Calu3 (cell line): ENCODE results near the gene KCNK4. TPM values are rescaled to one million over a fixed set of nuclear protein-coding genes. Genes with fewer than 3 reads are reported as not detected.

ENCODE experiments used
- BruUV-seq: library from RNA; stranded (reverse); fragments of 400-500 nt; replicated peaks from 2 replicates; lab custom pipeline; 2021; lab: Mats Ljungman, UMichigan
- CTCF ChIA-PET: fragments of 300-600 bp; sonication (Branson Sonifier 250); formaldehyde crosslinking; loops from one replicate; lab custom pipeline; 2022; ENCODE audit warnings: antibody characterized with exemption; lab: Charles Lee
- DNase-seq: peaks from one replicate; pipeline ENCODE4 v3.0.0; 2022
- H3K27ac Mint-ChIP-seq: one replicate; pipeline ENCODE4 v1.8.0; 2022; ENCODE audit warnings: mixed read lengths; ENCODE audit not compliant: unreplicated experiment
- H3K27me3 Mint-ChIP-seq: one replicate; pipeline ENCODE4 v1.8.0; 2022; ENCODE audit warnings: mixed read lengths; ENCODE audit not compliant: unreplicated experiment
- H3K36me3 Mint-ChIP-seq: one replicate; pipeline ENCODE4 v1.8.0; 2022; ENCODE audit warnings: mild to moderate bottlenecking, moderate library complexity, mixed read lengths; ENCODE audit not compliant: insufficient read depth, unreplicated experiment
- H3K4me1 Mint-ChIP-seq: one replicate; pipeline ENCODE4 v1.8.0; 2022; ENCODE audit warnings: mild to moderate bottlenecking, low read depth, mixed read lengths; ENCODE audit not compliant: unreplicated experiment
- H3K4me3 Mint-ChIP-seq: one replicate; pipeline ENCODE4 v1.8.0; 2022; ENCODE audit warnings: mild to moderate bottlenecking, low read depth, moderate library complexity, mixed read lengths; ENCODE audit not compliant: unreplicated experiment
- H3K9me3 Mint-ChIP-seq: one replicate; pipeline ENCODE4 v1.8.0; 2022; ENCODE audit warnings: low read depth, mixed read lengths; ENCODE audit not compliant: unreplicated experiment
- CTCF ChIP-seq: fragments of 200-600 bp; IDR thresholded peaks from one replicate; pipeline ENCODE4 v1.8.0; 2022; ENCODE audit warnings: antibody characterized with exemption; ENCODE audit not compliant: unreplicated experiment
- intact Hi-C: fragments of 100-400 bp; cut with micrococcal nuclease; formaldehyde crosslinking; loops from one replicate; pipeline ENCODE4 v1.10.0; 2022; ENCODE audit not compliant: unreplicated experiment
- microRNA-seq: library from miRNA; unstranded; fragments of <30 nt; microRNA quantifications from one replicate; pipeline ENCODE4 v1.2.0, GENCODE V29; 2022
- total RNA-seq: library from RNA; stranded (reverse); gene quantifications from 2 replicates; pipeline ENCODE4 v1.2.3, GENCODE V29; 2022

KCNK4 gene
- total RNA-seq, 1 experiment from 2014 or later: not detected

- CTCF ChIA-PET: interaction anchor here (1.5 kb wide), 1 partner anchor 9 kb away, joined by 3 read pairs; no protein-coding TSS in a partner anchor
- no peak for DNase-seq
- intact Hi-C loops: no loop called here
These were observed 57.4 kb downstream of the KCNK4 start for GRCh38 chr11:64348383-64349024.

GRCh38 chr11:64349025-64349387 lies 57.9 kb downstream of the KCNK4 start:
- intact Hi-C loops: no loop called here
- TF ChIP-seq CTCF: no peak
- no peaks in the 10 kb centered on the region for H3K36me3 Mint-ChIP-seq
- no peak for DNase-seq
- no peaks in the 10 kb centered on the region for H3K27me3 Mint-ChIP-seq
- peaks cover 9% of the 10 kb centered on the region for H3K4me1 Mint-ChIP-seq
- no peak overlapping the region for H3K27ac Mint-ChIP-seq
- no peaks in the 10 kb centered on the region for H3K9me3 Mint-ChIP-seq
- H3K4me3 Mint-ChIP-seq: no peak overlapping the region
- CTCF ChIA-PET: interaction anchor here (1.5 kb wide), 1 partner anchor 9 kb away, joined by 3 read pairs; no protein-coding TSS in a partner anchor
- BruUV-seq: no TSS peak

More at GRCh38 chr11:64348383-64349024, 57.4 kb downstream of the KCNK4 start:
- H3K36me3 Mint-ChIP-seq: no peaks in the 10 kb centered on the region
- no peak for TF ChIP-seq CTCF
- H3K4me3 Mint-ChIP-seq: no peak overlapping the region
- no TSS peak for BruUV-seq
- H3K9me3 Mint-ChIP-seq: no peaks in the 10 kb centered on the region
- H3K27ac Mint-ChIP-seq: no peak overlapping the region
- H3K4me1 Mint-ChIP-seq: peaks cover 9% of the 10 kb centered on the region
- no peaks in the 10 kb centered on the region for H3K27me3 Mint-ChIP-seq

- intact Hi-C loops: no loop called here
- Mint-ChIP-seq H3K36me3 (no peaks in the 10 kb centered on the region), H3K4me1 (peaks cover 9% of the 10 kb centered on the region), H3K27me3 (no peaks in the 10 kb centered on the region), H3K4me3 (no peak overlapping the region), H3K27ac (no peak overlapping the region), H3K9me3 (no peaks in the 10 kb centered on the region)
- no peak for DNase-seq
- CTCF ChIA-PET: interaction anchor here (0.6 to 1.5 kb wide), 2 partner anchors 8 to 26 kb away, joined by 3 to 5 read pairs; no protein-coding TSS in a partner anchor
- no TSS peak for BruUV-seq
- no peak for TF ChIP-seq CTCF
These were observed 58.3 kb downstream of the KCNK4 start for GRCh38 chr11:64349404-64349803.

Small RNAs within 50 kb of the gene (microRNA-seq; reads per million reads assigned to microRNA genes)
- gene MIR7155: not detected

Other genes starting within 250 kb of the KCNK4 start
- 35.7 and 38.0 TPM in 2 replicates for gene MACROD1, start 125.2 kb upstream of the KCNK4 start, total RNA-seq
- gene STIP1, start 105.1 kb upstream of the KCNK4 start, total RNA-seq: 344 and 391 TPM in 2 replicates
- gene FERMT3, start 84.6 kb upstream of the KCNK4 start, total RNA-seq: 16.6 and 18.6 TPM in 2 replicates
- gene TRPT1, start 65.1 kb upstream of the KCNK4 start, total RNA-seq: 43.1 TPM in 2 replicates
- 58.7 and 63.6 TPM in 2 replicates for gene NUDT22, start 65.0 kb upstream of the KCNK4 start, total RNA-seq
- 26.6 and 28.0 TPM in 2 replicates for gene DNAJC4, start 60.8 kb upstream of the KCNK4 start, total RNA-seq
- 88.8 and 91.5 TPM in 2 replicates for gene VEGFB, start 56.7 kb upstream of the KCNK4 start, total RNA-seq
- gene FKBP2, start 50.2 kb upstream of the KCNK4 start, total RNA-seq: 87.4 and 91.3 TPM in 2 replicates
- gene PPP1R14B, start 44.4 kb upstream of the KCNK4 start, total RNA-seq: 276 and 334 TPM in 2 replicates
- 35.9 and 39.5 TPM in 2 replicates for gene PLCB3, start 39.8 kb upstream of the KCNK4 start, total RNA-seq
- gene BAD, start 6.6 kb upstream of the KCNK4 start, total RNA-seq: 30.2 and 33.6 TPM in 2 replicates
- gene GPR137, start 5.5 kb upstream of the KCNK4 start, total RNA-seq: 33.3 and 37.0 TPM in 2 replicates
- gene CATSPERZ, start 9.1 kb downstream of the KCNK4 start, total RNA-seq: 0.85 TPM in 1 of 2 replicates, not detected in the other
- gene ESRRA, start 14.2 kb downstream of the KCNK4 start, total RNA-seq: 53.4 and 59.7 TPM in 2 replicates
- gene TRMT112, start 26.3 kb downstream of the KCNK4 start, total RNA-seq: 197 and 211 TPM in 2 replicates
- gene PRDX5, start 26.8 kb downstream of the KCNK4 start, total RNA-seq: 165 TPM in 2 replicates
- 7.6 and 8.2 TPM in 2 replicates for gene CCDC88B, start 48.9 kb downstream of the KCNK4 start, total RNA-seq
- 46.0 and 56.5 TPM in 2 replicates for gene RPS6KA4, start 67.9 kb downstream of the KCNK4 start, total RNA-seq